Measurements from ENCODE around the gene VSIG10L2.
"Not testable (repeated sequence)": the region's sequence is repeated elsewhere in the genome, so short reads cannot be mapped to it uniquely, and the experiment has no call there.

The VSIG10L2 gene

DNA sequence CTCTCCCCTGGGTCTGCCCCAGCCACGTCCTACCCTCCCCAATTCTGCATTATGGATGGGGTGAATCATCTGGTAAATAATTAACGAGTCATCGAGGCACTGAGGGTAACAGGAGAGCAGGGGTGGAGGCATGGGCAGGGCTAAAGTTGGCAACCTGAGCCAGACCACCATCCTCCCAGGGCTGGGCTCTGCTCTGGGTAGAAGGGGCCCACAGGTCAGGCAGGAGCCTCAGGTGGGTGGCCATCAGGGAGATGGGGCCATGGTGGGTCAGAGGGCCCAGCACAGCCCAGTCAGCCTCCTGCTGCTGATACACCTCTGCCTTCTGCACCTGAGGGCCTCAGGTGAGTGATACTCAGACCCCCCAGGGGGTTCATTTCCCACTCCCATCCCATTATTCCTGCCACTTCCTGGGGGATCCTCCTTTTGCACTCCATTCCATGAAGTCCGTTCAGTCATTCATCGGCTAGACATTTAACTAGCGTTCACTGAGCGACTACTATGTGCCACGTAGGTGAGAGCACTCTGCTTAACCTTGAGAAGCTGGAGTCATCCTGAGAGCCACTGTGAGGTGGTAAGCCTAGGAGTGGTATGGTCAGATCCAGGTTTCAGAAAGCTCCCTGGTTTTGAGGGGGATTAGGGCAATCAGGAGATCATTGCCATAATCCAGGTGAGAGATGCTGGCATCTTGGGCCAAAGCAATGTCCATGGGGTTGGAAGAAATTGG lies at the start of gene VSIG10L2:
VSIG10L2 (plus strand) TSS at position 248 of the 724 bp plus-strand sequence; CDS start at position 260, 12 bp downstream.
- DNase-seq (ENCODE audit: low read depth in 2 of 2) = no peak

GRCh38 chr11:125901872-125902271 lies 44.0 kb upstream of the VSIG10L2 start:
- DNase-seq (ENCODE audit: low read depth in 2 of 2) = no peak

DNA sequence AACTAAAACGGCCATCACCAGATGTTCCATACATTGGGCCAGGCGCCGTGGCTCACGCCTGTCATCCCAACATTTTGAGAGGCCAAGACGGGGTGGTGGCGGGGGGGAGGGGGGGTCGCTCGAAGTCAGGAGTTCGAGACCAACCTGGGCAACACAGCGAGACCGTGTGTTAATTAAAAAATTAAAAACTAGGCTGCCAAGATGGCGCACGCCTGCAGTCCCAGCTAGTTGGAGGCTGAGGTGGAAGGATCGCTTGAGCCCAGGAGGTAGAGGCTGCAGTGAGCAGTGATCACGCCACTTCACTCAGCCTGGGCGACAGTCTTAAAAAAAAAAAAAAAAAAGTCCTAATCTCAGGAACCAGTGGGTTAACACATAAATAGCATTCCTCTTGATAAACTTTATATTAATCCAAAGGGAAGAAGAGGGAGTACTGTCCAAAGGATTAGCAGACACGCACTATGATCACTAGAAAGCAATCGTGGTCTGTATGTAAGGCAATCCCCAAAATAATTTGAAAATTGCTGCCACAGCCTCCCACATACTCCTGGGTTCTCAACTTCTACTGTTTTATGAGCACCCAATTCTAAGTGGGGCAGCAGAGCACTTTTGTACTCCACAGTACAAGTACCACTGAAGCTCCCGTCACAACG lies 43.4 kb upstream of the VSIG10L2 start:
- DNase-seq (ENCODE audit: low read depth in 2 of 2) = no peak

GRCh38 chr11:125902927-125903710 lies 42.7 kb upstream of the VSIG10L2 start, which contains the start of gene PUS3:
TSS of gene PUS3 (minus strand) at chr11:125903206. CDS start at chr11:125896284, 6,922 bp downstream.
- DNase-seq (ENCODE audit: low read depth in 2 of 2) = peak; percentile 83

DNA sequence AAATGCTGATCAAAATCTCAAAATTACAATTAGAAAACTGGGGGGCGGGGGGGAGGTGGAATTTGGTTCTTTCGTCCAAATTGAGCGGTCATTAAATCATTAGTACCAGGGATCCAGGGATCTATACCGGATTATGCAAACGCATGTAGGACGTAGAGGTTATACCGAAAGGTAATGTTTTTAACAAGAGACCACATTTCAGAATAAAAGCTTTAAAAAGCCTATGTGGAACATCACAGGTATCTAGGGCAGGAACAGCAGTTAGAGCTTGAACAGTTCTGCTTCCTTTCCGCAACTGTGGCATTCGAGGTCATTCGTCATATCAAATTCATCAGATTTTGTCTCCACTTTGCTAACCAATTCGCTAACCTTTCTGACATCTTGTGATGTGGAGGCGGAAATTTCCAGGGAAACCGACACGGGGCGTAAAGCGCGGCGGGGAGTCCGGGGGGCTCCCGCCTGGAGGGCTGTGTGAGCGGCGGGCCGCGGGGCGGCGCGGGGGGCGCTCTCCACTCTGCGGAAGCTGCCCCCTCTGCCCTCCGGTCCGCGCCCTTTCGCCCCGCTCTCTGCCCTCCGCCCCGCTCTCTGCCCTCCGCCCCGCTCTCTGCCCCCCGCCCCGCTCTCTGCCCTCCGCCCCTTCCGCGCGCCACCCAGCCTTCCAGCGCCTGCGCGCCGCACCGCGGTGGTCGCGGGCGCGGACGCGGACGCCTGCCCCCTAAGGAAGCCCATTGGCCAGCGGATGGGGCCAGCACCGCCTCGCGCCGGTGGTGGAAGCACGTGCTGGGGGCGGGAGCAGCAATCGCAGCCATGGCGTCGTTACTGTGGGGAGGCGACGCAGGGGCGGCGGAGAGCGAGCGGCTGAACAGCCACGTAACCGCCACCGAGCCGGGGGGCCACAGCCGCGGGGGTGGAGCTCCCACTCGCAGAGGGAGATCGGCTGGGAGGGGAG lies 41.9 kb upstream of the VSIG10L2 start, which contains the start of gene DDX25:
DDX25 (plus strand) TSS at position 798 of the 949 bp plus-strand sequence; CDS start at position 808, 10 bp downstream.
- peak; percentile 8 to 25 for DNase-seq (ENCODE audit: low read depth in 2 of 2)

- no peak for DNase-seq (ENCODE audit: low read depth in 2 of 2)
Observed at GRCh38 chr11:125904678-125905077, 41.2 kb upstream of the VSIG10L2 start.

DNA sequence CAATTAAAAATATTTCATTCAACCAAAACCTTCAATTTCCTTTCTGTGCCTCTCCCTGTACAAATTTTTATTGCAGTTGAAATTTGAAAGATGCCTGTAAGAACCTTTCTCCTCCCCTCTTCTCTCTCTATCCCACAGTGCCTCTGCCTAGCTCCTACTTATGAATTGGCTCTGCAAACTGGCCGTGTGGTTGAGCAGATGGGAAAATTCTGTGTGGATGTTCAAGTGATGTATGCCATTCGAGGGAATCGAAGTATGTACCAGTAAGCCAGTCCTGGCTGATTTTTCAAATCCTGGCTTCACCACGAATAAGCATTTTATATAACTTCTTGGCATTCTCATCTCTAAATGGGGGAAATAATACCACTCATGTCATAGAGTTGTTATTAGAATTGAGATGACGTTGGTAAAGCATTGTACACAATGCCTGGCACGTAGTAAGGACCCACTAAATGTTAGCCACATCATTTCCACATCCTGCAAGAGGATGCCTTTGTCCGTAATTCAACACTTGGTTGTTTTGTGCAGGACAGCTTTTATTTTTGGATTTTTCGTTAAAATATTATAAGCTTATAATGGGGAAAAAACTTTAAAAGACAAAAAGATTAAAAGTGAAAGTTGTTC lies 35.5 kb upstream of the VSIG10L2 start:
- DNase-seq (ENCODE audit: low read depth in 2 of 2) = no peak

- DNase-seq (ENCODE audit: low read depth in 2 of 2) = not testable (repeated sequence)
Observed at GRCh38 chr11:125914601-125915000, 31.2 kb upstream of the VSIG10L2 start.

GRCh38 chr11:125916683-125917347 lies 29.0 kb upstream of the VSIG10L2 start:
- no peak for DNase-seq (ENCODE audit: low read depth in 2 of 2)

- no peak for DNase-seq (ENCODE audit: low read depth in 2 of 2)
Observed at GRCh38 chr11:125918140-125918840, 27.6 kb upstream of the VSIG10L2 start.

GRCh38 chr11:125921042-125921441 lies 24.8 kb upstream of the VSIG10L2 start:
- DNase-seq (ENCODE audit: low read depth in 2 of 2) = no peak

DNA sequence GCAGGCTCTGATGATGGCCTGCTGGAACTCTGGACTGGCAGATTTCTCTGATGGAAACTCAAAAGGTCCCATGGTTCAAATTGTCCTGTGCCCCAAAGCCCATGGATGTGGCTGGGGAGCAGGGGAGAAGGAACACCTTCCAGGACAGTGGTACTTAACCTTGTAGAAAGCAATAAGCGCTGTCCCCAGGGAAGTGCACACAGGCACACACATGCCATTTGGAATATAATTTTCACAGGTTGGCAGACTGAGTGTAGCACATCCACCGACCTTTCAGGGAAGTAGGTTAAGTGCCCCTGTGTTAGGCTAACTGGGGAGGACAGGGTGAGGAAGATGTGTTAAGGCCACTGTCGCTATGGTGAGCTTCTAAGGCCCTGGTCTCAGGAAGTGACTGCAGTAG lies 23.7 kb upstream of the VSIG10L2 start:
- no peak for DNase-seq (ENCODE audit: low read depth in 2 of 2)

DNA sequence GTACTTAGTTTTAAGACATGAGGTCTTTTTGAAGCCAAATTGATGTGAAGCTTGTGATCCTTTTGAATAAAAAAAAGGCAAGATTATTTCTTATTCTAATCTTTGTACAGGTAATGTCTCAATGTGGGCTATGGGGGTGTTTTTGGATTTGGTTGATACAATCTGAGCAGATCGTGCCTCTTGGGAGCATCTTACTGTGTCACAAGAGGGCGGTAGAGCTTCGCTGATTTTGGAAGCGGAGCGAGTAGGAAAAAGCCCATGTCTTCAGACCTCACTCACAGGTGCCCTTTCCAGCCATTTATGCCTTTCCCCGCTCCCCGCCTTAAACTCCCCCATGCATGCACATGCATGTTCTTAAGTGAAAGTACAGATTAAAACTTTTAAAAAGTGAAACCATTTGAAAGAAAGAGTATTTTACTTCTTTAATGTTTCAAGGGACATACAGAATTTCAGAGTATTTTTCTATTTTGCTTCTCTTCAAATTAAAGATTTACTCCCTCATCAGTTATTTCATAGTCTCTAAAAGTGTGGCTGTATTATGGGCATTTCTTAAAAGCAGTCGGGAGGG lies 22.7 kb upstream of the VSIG10L2 start:
- peak; percentile 18 to 30 for DNase-seq (ENCODE audit: low read depth in 2 of 2)

DNA sequence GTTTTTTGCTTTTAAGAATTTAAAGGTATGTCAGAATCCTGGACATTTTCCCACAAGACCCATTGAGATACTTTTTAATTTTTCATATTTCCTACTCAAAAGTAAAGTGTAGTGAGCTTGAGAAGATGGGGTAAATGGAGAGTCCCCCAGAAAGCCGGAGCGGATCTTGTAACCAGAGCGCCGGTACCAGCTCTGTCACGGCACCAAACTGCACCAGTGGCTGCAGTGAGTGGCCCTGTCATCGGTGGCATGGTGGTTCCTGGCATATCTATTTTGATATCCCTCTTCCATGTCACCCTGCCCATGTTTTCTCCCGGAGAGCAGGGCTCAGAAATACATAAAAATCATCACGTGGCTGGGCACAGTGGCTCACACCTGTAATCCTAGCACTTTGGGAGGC lies 22.2 kb upstream of the VSIG10L2 start:
- no peak for DNase-seq (ENCODE audit: low read depth in 2 of 2)

GRCh38 chr11:125924384-125925007 lies 21.3 kb upstream of the VSIG10L2 start:
- no peak for DNase-seq (ENCODE audit: low read depth in 2 of 2)

DNA sequence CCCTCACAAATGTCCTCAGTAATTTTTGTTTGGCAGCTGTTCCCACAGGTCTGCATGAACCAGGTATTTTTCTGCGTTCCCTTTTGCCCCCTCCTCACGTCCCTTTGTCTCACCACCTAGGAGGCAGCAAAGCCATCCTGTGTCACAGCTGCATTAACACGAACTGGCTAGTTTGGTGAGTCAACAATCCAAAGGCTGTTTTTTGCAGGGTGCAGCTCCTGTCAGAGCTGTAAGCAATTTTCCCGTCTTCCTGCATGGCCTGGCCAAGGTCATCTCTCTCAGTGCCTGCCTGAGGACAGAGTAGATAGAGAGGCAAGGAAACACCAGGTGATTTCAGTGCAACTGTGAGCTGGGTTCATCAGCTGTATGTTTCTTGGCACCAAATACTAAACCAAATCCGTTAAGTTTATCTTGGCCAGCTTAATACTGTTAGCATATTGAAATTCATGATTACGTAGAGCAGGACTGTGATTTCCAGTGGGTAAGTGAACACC lies 20.6 kb upstream of the VSIG10L2 start:
- no peak for DNase-seq (ENCODE audit: low read depth in 2 of 2)

GRCh38 chr11:125925804-125926203 lies 20.0 kb upstream of the VSIG10L2 start:
- no peak for DNase-seq (ENCODE audit: low read depth in 2 of 2)

DNA sequence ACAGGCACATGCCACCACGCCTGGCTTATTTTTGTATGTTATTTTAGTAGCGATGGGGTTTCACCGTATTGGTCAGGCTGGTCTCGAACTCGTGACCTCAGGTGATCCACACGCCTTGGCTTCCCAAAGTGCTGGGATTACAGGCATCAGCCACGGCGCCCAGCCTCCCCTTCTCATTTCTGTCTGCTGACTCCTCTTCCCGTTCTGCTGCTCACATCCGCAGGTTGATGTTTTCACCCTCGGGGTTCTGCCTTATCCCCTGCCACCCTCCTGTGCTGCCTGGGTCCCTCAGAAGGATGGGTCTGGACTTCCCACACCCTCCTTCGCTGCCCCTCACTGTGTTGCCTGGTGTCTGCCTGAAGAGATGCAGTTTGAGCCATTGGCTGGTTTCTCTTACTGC lies 19.2 kb upstream of the VSIG10L2 start:
- DNase-seq (ENCODE audit: low read depth in 2 of 2) = no peak

Measured in stimulated activated CD8-positive, alpha-beta memory T cell treated with anti-CD3 and anti-CD28 coated beads, Interleukin-15, amount 100 ng/mL, for 48 hours (primary cell).